K562 (cell line): ENCODE results near the gene CBX3. TPM values are rescaled to one million over a fixed set of nuclear protein-coding genes. Genes with fewer than 3 reads are reported as not detected.
A peak's percentile ranks its signal among the peaks of the same experiment; 100 is the strongest.

ENCODE experiments used
- BRD4 ChIP-seq: fragments of 200-600 bp; sonication (generic); IDR thresholded peaks from 2 replicates; pipeline ENCODE4 v1.6.1; 2017; ENCODE audit warnings: inconsistent platforms
- DMBX1 ChIP-seq: fragments of 250-450 bp; sonication (Bioruptor Pico); IDR thresholded peaks from 2 replicates; pipeline ENCODE4 v1.8.0; 2022; ENCODE audit warnings: inconsistent platforms, mild to moderate bottlenecking, moderate library complexity, borderline replicate concordance
- ETV6 ChIP-seq, 3 experiments: fragments of 150-350 bp in 1 of 3; sonication (generic) in 1 of 3; formaldehyde crosslinking in 1 of 3; IDR thresholded peaks; 2 replicates each; pipeline versions ENCODE4 v1.6.1 to v1.8.0; 2014 to 2022; ENCODE audit warnings: borderline replicate concordance in 2 of 3, low read depth in 2 of 3, antibody characterized with exemption in 1 of 3, low read length in 1 of 3, mild to moderate bottlenecking in 1 of 3, missing genetic modification reagents in 1 of 3
- FOXP1 ChIP-seq: sonication (generic); formaldehyde crosslinking; IDR thresholded peaks from 2 replicates; pipeline ENCODE4 v1.8.0; 2022; ENCODE audit warnings: mild to moderate bottlenecking, missing genetic modification reagents
- GABPA ChIP-seq: fragments of 200-800 bp; sonication (Bioruptor generic); conservative IDR thresholded peaks from 2 replicates; pipeline ENCODE4 v1.6.1; 2016; ENCODE audit warnings: low read depth, missing genetic modification characterization, missing compliant biosample characterization
- HNRNPLL ChIP-seq: fragments of 200-400 bp; formaldehyde crosslinking; IDR thresholded peaks from 2 replicates; pipeline ENCODE4 v1.6.1; 2017; ENCODE audit warnings: low read length, low read depth, mild to moderate bottlenecking; ENCODE audit not compliant: poor library complexity, severe bottlenecking
- IRF2 ChIP-seq: sonication (generic); formaldehyde crosslinking; IDR thresholded peaks from 2 replicates; pipeline ENCODE4 v1.8.1; 2022; ENCODE audit warnings: mild to moderate bottlenecking, missing genetic modification reagents
- MCM7 ChIP-seq, 2 experiments: fragments of 450-650 bp; IDR thresholded peaks; 2 replicates each; pipeline ENCODE4 v1.6.1; 2016 to 2018
- POLR2H ChIP-seq: IDR thresholded peaks from 2 replicates; pipeline ENCODE4 v1.6.1; 2016; ENCODE audit warnings: missing genetic modification characterization, low read depth, mild to moderate bottlenecking, control low read depth, missing compliant biosample characterization, moderate library complexity
- RBFOX2 ChIP-seq: fragments of 200-400 bp; formaldehyde crosslinking; IDR thresholded peaks from 2 replicates; pipeline ENCODE4 v1.6.1; 2017; ENCODE audit warnings: low read depth, mild to moderate bottlenecking, low read length, moderate library complexity
- RBM34 ChIP-seq: fragments of 200-400 bp; formaldehyde crosslinking; IDR thresholded peaks from 2 replicates; pipeline ENCODE4 v1.6.1; 2018; ENCODE audit warnings: low read length, borderline replicate concordance; ENCODE audit not compliant: insufficient read depth
- RBM39 ChIP-seq: fragments of 200-400 bp; formaldehyde crosslinking; optimal IDR thresholded peaks from 2 replicates; pipeline ENCODE3; 2018; ENCODE audit warnings: low read depth, low read length
- TEAD4 ChIP-seq, 2 experiments: sonication (generic) in 1 of 2; formaldehyde crosslinking in 1 of 2; IDR thresholded peaks; 2 replicates each; pipeline versions ENCODE4 v1.6.1 to v1.8.0; 2012 to 2022; ENCODE audit warnings: borderline replicate concordance in 1 of 2, inconsistent platforms in 1 of 2, low read length in 1 of 2, mild to moderate bottlenecking in 1 of 2, missing genetic modification reagents in 1 of 2
- TRIM28 ChIP-seq: fragments of 450-650 bp; IDR thresholded peaks from 2 replicates; pipeline ENCODE4 v1.6.1; 2017
- ZNF224 ChIP-seq: sonication (generic); formaldehyde crosslinking; IDR thresholded peaks from 2 replicates; pipeline ENCODE4 v1.8.0; 2022; ENCODE audit warnings: mild to moderate bottlenecking, missing genetic modification reagents
- ZNF239 ChIP-seq: fragments of 250-450 bp; sonication (Bioruptor Pico); IDR thresholded peaks from 2 replicates; pipeline ENCODE4 v1.4.0; 2020; ENCODE audit warnings: mild to moderate bottlenecking
- ZNF24 ChIP-seq: fragments of 450-650 bp; IDR thresholded peaks from 2 replicates; pipeline ENCODE4 v1.6.1; 2016
- ZNF780A ChIP-seq: fragments of 250-450 bp; sonication (Bioruptor Pico); IDR thresholded peaks from 2 replicates; pipeline ENCODE4 v1.5.0; 2021; ENCODE audit warnings: mild to moderate bottlenecking
- polyA plus RNA-seq, 8 experiments: library from polyadenylated mRNA; depleted of rRNA in 4 of 8; stranded (reverse) in 5 of 8; unstranded in 3 of 8; fragments of >200 nt; fragmentation: Nextera tagmentation in 2 of 8; fragmentation: Illumina TruSeq in 1 of 8; extraction: Ambion mirVana in 2 of 8; extraction: Trizol in 1 of 8; gene quantifications; 2 replicates each; pipeline versions ENCODE4 v1.2.1 to v1.2.3, GENCODE V29; 2011 to 2014; ENCODE audit warnings: inconsistent platforms in 1 of 8, missing spikeins in 1 of 8
- total RNA-seq, 7 experiments: library from RNA; depleted of rRNA in 6 of 7; stranded (reverse); fragments of >200 nt in 6 of 7; fragmentation: Illumina TruSeq in 2 of 7; extraction: Trizol in 2 of 7; gene quantifications; 2 replicates each; pipeline versions ENCODE4 v1.2.1 to v1.2.3, GENCODE V29; 2011 to 2021; ENCODE audit warnings: low replicate concordance in 1 of 7
- TF ChIP-seq, protein P1 (sequence below): sonication (generic); formaldehyde crosslinking; IDR thresholded peaks from 2 replicates; pipeline ENCODE4 v1.8.1; 2023; ENCODE audit warnings: mild to moderate bottlenecking, missing genetic modification reagents
- TF ChIP-seq, protein P2 (sequence below): fragments of 150-350 bp; conservative IDR thresholded peaks from 2 replicates; pipeline ENCODE4 v1.6.1; 2014; ENCODE audit warnings: low read length
- TF ChIP-seq, protein P3 (sequence below): fragments of 450-650 bp; formaldehyde crosslinking; IDR thresholded peaks from 2 replicates; pipeline ENCODE4 v1.4.0; 2020; ENCODE audit warnings: mild to moderate bottlenecking, moderate library complexity

CBX3 gene
- total and polyA plus RNA-seq, 9 of the 15 experiments (the other 6 are each of a cell fraction or from before 2014, with no cell fraction given) = 198 to 413 (median 328) TPM

DNA sequence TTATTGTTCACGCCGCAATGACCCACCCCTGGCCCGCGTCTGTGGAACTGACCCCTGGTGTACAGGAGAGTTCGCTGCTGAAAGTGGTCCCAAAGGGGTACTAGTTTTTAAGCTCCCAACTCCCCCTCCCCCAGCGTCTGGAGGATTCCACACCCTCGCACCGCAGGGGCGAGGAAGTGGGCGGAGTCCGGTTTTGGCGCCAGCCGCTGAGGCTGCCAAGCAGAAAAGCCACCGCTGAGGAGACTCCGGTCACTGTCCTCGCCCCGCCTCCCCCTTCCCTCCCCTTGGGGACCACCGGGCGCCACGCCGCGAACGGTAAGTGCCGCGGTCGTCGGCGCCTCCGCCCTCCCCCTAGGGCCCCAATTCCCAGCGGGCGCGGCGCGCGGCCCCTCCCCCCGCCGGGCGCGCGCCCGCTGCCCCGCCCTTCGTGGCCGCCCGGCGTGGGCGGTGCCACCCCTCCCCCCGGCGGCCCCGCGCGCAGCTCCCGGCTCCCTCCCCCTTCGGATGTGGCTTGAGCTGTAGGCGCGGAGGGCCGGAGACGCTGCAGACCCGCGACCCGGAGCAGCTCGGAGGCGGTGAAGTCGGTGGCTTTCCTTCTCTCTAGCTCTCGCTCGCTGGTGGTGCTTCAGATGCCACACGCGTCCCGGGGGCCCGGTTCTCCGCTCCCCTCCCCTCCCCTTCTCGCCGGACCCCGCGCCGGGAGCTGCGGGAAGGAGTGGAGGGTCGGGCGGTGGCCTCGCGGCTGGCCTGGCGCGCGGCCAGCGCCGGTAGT, at the start of gene CBX3 (continued):
- TF ChIP-seq RBM39 = peak; percentile 68
- TF ChIP-seq ZNF239 = no peak
- no peak for TF ChIP-seq DMBX1 (CRISPR knock-in tag)
- TF ChIP-seq TEAD4 (IDR thresholded peaks at IDR 0.05; ENCODE audit: low read length) = no peak; the same call in 1 of the 2 replicates
- no peak for TF ChIP-seq TEAD4 (CRISPR knock-in tag; IDR thresholded peaks at IDR 0.05; ENCODE audit: borderline replicate concordance)
- TF ChIP-seq FOXP1 = peak; percentile 82; the same call in 1 of the 2 replicates
- TF ChIP-seq RBFOX2 = peak; percentile 96
- peak; percentile 80 for TF ChIP-seq HNRNPLL
- TF ChIP-seq, protein P1, sequence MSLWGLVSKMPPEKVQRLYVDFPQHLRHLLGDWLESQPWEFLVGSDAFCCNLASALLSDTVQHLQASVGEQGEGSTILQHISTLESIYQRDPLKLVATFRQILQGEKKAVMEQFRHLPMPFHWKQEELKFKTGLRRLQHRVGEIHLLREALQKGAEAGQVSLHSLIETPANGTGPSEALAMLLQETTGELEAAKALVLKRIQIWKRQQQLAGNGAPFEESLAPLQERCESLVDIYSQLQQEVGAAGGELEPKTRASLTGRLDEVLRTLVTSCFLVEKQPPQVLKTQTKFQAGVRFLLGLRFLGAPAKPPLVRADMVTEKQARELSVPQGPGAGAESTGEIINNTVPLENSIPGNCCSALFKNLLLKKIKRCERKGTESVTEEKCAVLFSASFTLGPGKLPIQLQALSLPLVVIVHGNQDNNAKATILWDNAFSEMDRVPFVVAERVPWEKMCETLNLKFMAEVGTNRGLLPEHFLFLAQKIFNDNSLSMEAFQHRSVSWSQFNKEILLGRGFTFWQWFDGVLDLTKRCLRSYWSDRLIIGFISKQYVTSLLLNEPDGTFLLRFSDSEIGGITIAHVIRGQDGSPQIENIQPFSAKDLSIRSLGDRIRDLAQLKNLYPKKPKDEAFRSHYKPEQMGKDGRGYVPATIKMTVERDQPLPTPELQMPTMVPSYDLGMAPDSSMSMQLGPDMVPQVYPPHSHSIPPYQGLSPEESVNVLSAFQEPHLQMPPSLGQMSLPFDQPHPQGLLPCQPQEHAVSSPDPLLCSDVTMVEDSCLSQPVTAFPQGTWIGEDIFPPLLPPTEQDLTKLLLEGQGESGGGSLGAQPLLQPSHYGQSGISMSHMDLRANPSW (CRISPR knock-in tag) = no peak
- TF ChIP-seq ZNF780A = peak; percentile 49; the same call in 1 of the 2 replicates
- no peak for TF ChIP-seq MCM7 (IDR thresholded peaks at IDR 0.05)
- TF ChIP-seq BRD4 = no peak; the same call in 1 of the 2 replicates
- 0 out of 2 replicates have a peak, but pooled peaks have one; percentile 23 for TF ChIP-seq ZNF224 (CRISPR knock-in tag)
- TF ChIP-seq RBM34 = no peak
- TF ChIP-seq, protein P2, sequence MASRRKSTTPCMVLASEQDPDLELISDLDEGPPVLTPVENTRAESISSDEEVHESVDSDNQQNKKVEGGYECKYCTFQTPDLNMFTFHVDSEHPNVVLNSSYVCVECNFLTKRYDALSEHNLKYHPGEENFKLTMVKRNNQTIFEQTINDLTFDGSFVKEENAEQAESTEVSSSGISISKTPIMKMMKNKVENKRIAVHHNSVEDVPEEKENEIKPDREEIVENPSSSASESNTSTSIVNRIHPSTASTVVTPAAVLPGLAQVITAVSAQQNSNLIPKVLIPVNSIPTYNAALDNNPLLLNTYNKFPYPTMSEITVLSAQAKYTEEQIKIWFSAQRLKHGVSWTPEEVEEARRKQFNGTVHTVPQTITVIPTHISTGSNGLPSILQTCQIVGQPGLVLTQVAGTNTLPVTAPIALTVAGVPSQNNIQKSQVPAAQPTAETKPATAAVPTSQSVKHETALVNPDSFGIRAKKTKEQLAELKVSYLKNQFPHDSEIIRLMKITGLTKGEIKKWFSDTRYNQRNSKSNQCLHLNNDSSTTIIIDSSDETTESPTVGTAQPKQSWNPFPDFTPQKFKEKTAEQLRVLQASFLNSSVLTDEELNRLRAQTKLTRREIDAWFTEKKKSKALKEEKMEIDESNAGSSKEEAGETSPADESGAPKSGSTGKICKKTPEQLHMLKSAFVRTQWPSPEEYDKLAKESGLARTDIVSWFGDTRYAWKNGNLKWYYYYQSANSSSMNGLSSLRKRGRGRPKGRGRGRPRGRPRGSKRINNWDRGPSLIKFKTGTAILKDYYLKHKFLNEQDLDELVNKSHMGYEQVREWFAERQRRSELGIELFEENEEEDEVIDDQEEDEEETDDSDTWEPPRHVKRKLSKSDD = no peak
- peak in 1 of 2 experiments; percentile 17; a peak in 1 of 4 replicates for TF ChIP-seq ETV6 (IDR thresholded peaks at IDR 0.05; ENCODE audit: borderline replicate concordance in 1 of 2, low read depth in 2 of 2, low read length in 1 of 2)
- TF ChIP-seq ETV6 (CRISPR knock-in tag; IDR thresholded peaks at IDR 0.05; ENCODE audit: borderline replicate concordance) = no peak
- TF ChIP-seq ZNF24 = no peak
- TF ChIP-seq, protein P3, sequence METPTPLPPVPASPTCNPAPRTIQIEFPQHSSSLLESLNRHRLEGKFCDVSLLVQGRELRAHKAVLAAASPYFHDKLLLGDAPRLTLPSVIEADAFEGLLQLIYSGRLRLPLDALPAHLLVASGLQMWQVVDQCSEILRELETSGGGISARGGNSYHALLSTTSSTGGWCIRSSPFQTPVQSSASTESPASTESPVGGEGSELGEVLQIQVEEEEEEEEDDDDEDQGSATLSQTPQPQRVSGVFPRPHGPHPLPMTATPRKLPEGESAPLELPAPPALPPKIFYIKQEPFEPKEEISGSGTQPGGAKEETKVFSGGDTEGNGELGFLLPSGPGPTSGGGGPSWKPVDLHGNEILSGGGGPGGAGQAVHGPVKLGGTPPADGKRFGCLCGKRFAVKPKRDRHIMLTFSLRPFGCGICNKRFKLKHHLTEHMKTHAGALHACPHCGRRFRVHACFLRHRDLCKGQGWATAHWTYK (CRISPR knock-in tag) = peak; percentile 68; the same call in 1 of the 2 replicates
- no peak for TF ChIP-seq IRF2 (CRISPR knock-in tag)
- TF ChIP-seq TRIM28 = 0 out of 2 replicates have a peak, but pooled peaks have one; percentile 43
- peak; percentile 61 for TF ChIP-seq POLR2H
- peak; percentile 40 for TF ChIP-seq GABPA (tag)
